ENCODE measurements around the gene WDR87.
A peak's percentile ranks its signal among the peaks of the same experiment; 100 is the strongest.
"Not testable (repeated sequence)": the region's sequence is repeated elsewhere in the genome, so short reads cannot be mapped to it uniquely, and the experiment has no call there.

The WDR87 gene

GRCh38 chr19:37930416-37930815, 24.0 kb upstream of the WDR87 start:
- no peak for DNase-seq (ENCODE audit: low read depth in 2 of 2)

GRCh38 chr19:37929355-37929923, 23.0 kb upstream of the WDR87 start:
- no peak for DNase-seq (ENCODE audit: low read depth in 2 of 2)

- DNase-seq (ENCODE audit: low read depth in 2 of 2), result no peak
Observed at GRCh38 chr19:37928527-37929286, 22.3 kb upstream of the WDR87 start.

- DNase-seq (ENCODE audit: low read depth in 2 of 2), result no peak
Observed at GRCh38 chr19:37926711-37927110, 20.3 kb upstream of the WDR87 start.

GRCh38 chr19:37926255-37926654, 19.9 kb upstream of the WDR87 start:
- no peak for DNase-seq (ENCODE audit: low read depth in 2 of 2)

GRCh38 chr19:37925212-37925611, 18.8 kb upstream of the WDR87 start:
- DNase-seq (ENCODE audit: low read depth in 2 of 2), result no peak

- DNase-seq (ENCODE audit: low read depth in 2 of 2), result not testable (repeated sequence)
Observed at GRCh38 chr19:37924573-37924972, 18.2 kb upstream of the WDR87 start.

- DNase-seq (ENCODE audit: low read depth in 2 of 2), result no peak
Observed at GRCh38 chr19:37920591-37921450, 14.4 kb upstream of the WDR87 start.

- no peak for DNase-seq (ENCODE audit: low read depth in 2 of 2)
Observed at GRCh38 chr19:37914908-37915307, 8.5 kb upstream of the WDR87 start.

GRCh38 chr19:37909661-37910199, 3.3 kb upstream of the WDR87 start:
- no peak for DNase-seq (ENCODE audit: low read depth in 2 of 2)

GRCh38 chr19:37907735-37908455, 1.5 kb upstream of the WDR87 start:
- no peak for DNase-seq (ENCODE audit: low read depth in 2 of 2)

GRCh38 chr19:37906869-37907734, 708 bp upstream of the WDR87 start, which contains the start of gene SIPA1L3:
TSS of gene SIPA1L3 (plus strand) at chr19:37907208. CDS start at chr19:38081566, 174,358 bp downstream.
- DNase-seq (ENCODE audit: low read depth in 2 of 2), result peak; percentile 84 to 90

- no peak for DNase-seq (ENCODE audit: low read depth in 2 of 2)
Observed at GRCh38 chr19:37903096-37903495, 3.3 kb downstream of the WDR87 start.

- peak; percentile 65 to 69 for DNase-seq (ENCODE audit: low read depth in 2 of 2)
Observed at GRCh38 chr19:37902668-37903067, 3.7 kb downstream of the WDR87 start.

GRCh38 chr19:37899966-37900365, 6.4 kb downstream of the WDR87 start:
- DNase-seq (ENCODE audit: low read depth in 2 of 2), result no peak

GRCh38 chr19:37899453-37899852, 6.9 kb downstream of the WDR87 start:
- no peak for DNase-seq (ENCODE audit: low read depth in 2 of 2)

- DNase-seq (ENCODE audit: low read depth in 2 of 2), result no peak
Observed at GRCh38 chr19:37896180-37896579, 10.2 kb downstream of the WDR87 start.

GRCh38 chr19:37893845-37894575, 12.4 kb downstream of the WDR87 start:
- no peak for DNase-seq (ENCODE audit: low read depth in 2 of 2)

GRCh38 chr19:37886571-37886970, 19.8 kb downstream of the WDR87 start:
- no peak for DNase-seq (ENCODE audit: low read depth in 2 of 2)

- DNase-seq (ENCODE audit: low read depth in 2 of 2), result no peak
Observed at GRCh38 chr19:37885392-37885791, 21.0 kb downstream of the WDR87 start.

Data from stimulated activated CD8-positive, alpha-beta memory T cell treated with anti-CD3 and anti-CD28 coated beads, Interleukin-7, amount 100 ng/mL, for 4 hours (primary cell).